ENCODE results near the gene AUTS2.

- TF ChIP-seq CTCF (IDR thresholded peaks at IDR 0.05) (no peak), POLR2AphosphoS5 (IDR thresholded peaks at IDR 0.05; ENCODE audit: insufficient read depth in 1 of 2, low read depth in 1 of 2) (no peak), POLR2A (IDR thresholded peaks at IDR 0.05) (no peak)
Observed at GRCh38 chr7:70376561-70377031, 778.3 kb downstream of the AUTS2 start.

Measured in vagina (tissue), 2 donors.